NCI-H1436 treated with DMSO at 0.1 percent for 48 hours (cell line): ENCODE measurements around the gene CRP.
"Not testable (repeated sequence)": the region's sequence is repeated elsewhere in the genome, so short reads cannot be mapped to it uniquely, and the experiment has no call there.

ENCODE experiments used
- DNase-seq: peaks from one replicate; lab custom pipeline; 2025; lab: John Stamatoyannopoulos, UW

CRP gene, protein sequence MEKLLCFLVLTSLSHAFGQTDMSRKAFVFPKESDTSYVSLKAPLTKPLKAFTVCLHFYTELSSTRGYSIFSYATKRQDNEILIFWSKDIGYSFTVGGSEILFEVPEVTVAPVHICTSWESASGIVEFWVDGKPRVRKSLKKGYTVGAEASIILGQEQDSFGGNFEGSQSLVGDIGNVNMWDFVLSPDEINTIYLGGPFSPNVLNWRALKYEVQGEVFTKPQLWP

DNA sequence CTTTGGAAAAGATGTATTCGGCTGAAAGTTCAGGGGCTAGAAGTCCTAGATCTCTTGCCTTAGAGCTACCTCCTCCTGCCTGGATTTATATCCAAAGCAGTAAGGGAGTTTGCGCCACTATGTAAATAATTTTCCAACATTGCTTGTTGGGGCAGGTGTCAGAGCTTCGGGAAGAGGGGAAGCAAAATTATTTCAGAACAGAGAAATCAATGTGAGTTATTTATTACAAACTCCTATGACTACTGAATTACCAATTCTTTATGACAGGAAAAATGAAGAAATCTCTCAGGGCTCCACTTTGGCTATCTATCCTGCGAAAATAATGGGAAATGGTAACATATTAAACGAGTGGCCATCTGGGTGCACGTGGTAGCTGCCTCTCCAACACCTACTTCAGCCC is at the start of gene CRP:
CRP (minus strand) TSS at position 61 of the 400 bp plus-strand sequence. CDS start 104 bp downstream, outside the sequence.
- DNase-seq: no peak

DNA sequence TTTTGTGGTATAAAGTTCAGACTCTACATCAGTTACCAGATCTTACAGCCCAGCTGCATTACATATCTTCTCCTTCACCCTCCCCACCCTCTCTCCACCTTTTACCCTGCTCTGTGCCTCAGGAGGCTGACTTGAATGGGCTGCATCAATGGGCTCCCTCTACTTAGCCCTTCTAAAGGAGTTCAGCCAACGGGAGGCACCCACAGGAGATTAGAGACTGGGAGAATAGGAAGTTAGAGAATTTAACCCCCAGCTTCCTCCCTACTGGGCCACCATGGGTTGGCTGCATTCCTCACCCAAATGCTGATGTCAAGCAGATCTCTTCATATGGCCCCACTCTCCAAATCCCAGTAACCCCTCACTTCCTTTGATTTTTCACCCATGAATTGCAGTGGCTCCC is 49.3 kb upstream of the CRP start:
- no peak for DNase-seq

DNA sequence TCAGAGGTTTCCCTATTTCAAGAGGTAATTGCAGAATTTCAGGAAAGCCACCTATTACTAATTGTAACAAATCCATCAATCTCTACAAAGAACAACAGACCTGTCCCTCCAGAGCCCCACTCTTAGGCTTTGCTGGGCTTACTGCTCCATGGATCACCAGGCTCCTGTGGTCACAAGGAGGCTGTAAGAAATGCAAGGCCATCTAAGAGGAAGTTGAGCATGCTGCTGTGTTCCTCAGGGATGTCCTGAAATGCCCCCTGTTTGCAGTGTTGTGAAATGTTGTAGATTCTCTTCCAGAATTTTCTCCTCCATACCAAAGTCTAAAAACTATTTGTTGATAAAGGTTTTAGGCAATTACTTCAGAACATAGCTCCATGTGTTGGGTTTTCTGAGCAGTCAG is 42.0 kb upstream of the CRP start:
- no peak for DNase-seq

DNA sequence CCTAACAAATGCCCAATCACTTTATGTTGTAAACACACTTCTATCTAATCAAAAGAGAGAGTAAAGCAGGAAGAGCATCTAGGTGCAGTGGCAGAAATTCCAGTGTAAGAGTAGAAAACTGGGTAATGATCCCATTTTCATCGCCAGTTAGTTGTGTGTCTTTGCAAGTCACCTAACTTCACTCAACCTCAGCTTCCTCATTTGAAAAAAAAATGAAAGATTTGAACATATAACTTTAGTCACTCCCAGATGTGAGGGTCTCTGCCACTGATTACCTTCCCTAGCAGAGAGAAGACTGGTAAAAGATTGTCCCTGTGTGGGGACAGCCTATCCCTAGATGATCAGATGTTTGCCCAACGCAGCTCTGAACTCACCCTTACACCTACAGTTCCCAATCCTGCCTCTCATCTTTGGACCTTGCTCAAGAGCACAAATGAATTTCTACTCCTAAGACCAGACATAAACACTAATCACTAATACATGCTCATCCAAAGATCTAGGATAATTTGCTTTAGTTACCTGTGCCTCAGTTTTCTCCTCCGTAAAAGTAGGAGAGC is 41.1 kb upstream of the CRP start:
- DNase-seq: no peak

DNA sequence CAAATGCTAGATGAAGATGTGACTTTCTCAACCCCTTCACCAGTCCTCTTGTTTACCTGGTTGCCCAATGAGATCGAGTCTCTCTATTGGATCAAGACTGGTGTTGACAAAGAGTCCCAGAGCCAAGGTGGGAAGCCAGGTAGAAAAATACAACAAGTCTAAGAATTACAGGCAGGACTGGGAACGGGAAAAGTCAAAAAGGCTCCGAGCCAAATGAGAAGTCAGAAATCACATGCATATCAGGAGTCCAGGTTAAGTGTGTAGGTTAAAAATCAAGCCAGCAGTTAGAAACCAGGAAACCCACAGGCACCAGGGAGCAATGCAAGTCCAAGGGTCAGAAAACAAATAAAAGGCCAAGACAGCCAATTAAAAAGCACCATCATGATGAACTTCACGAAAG is 39.0 kb upstream of the CRP start:
- no peak for DNase-seq

DNA sequence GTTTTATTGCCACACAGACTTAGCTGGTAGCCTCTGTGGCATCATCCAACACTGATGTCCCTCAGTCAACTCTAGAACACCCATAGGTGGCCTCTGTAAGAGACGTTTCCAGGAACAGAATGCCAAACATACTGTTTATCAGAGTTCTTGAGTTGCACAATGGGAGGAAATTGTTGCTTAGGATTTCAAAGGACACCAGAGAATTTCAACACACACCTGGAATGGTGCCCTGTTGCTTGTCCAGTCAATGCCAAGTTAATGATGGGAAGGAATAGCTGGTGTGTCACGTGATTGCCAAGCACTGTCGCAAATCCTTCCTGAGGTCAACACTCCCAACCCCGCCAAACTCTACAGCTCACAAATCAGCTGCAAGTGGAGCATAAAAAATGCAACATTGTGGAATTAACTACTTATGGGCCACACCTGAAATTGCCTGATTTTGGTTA is 37.8 kb upstream of the CRP start:
- DNase-seq: no peak

DNA sequence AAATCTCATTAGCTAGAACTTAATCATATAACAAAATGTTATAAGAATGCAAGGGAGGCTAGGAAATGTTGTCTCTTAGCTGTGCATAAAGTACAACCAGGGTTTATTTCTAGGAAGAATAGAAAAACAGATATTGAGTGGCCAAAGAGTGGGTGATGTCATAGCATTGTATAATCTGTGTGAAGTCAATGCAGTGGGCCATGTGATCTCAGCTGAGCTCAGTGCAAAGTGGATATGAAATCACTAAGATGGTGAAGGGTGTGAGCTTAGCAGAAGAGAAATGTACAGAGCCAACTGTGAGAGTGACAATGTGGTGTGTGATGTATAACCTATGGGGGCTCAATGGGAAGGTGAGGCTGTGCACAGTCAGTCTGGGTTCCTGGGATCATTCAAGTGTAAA is 36.6 kb upstream of the CRP start:
- DNase-seq: no peak

DNA sequence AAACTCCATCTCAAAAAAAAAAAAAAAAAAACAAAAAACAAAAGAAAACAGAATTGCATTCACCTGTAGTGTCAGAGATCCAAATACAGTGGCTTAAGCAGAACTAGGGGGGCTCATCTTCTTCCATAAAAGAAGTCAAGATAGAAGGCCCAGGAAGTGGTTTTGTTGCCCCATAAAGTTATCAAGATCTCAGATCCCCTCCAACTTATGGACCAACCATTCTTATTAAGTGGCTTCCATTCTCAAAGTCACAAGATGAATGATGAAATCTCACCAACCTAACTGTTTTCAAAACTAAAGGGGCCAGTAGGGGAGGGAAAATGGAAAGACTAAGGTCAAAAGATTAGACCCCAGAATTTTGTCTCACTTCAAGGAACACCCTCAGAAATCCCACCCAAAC is 36.2 kb upstream of the CRP start:
- no peak for DNase-seq

DNA sequence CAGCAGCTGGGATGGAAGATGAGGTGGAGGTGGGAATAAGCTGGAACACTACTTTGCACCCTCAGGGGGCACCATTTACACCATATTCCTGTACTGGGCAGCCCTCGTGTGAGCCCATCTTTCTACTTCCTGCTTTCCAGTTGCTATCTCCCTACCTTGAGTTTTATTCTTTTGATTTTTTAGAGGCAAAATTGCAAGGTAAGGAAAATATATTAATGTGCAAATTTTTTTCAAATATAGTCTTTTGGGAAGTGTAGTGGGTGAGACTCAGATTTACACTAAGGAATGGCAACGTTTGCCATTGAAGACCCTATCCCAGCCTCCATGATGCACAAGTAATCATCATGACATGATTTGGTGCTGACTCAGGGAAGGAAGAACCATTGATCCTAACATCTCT is 35.2 kb upstream of the CRP start:
- no peak for DNase-seq

DNA sequence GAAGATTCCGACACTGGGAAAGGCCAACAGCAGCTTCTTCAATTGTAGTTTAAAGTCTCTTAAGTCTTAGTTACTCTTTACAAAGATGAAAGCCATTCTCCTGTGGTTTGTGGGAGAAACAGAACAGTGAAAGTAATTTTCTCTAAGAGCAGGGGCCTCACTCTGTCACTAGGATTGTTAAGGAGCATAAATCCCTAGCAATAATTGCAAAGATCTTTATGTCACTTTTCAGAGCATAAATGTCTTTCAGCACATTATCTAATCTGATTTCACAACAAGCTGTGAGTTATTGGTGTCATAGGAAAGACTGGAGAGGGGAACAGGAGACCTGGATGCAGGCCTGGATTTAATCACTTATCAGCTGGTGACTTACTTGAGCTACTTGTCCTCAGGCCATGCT is 34.0 kb upstream of the CRP start:
- no peak for DNase-seq

DNA sequence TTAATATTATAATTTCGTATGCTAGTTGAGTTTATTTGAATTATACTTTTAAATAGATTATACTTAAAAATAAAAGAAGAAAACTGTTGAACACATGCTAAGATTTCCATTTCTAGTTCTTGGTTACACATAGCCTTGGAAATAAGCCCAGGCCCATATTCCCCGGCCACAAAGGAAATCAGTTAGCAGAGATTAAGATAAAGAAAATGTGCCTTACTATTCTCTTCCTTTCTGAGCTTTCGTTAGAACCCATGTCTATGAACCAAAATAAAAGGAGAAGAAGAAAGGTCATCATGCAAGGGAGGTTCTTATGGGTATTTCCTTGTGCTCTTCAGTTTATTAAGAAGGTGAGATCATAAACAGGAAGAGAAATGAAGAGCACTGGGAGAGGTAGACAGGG is 32.3 kb upstream of the CRP start:
- no peak for DNase-seq

DNA sequence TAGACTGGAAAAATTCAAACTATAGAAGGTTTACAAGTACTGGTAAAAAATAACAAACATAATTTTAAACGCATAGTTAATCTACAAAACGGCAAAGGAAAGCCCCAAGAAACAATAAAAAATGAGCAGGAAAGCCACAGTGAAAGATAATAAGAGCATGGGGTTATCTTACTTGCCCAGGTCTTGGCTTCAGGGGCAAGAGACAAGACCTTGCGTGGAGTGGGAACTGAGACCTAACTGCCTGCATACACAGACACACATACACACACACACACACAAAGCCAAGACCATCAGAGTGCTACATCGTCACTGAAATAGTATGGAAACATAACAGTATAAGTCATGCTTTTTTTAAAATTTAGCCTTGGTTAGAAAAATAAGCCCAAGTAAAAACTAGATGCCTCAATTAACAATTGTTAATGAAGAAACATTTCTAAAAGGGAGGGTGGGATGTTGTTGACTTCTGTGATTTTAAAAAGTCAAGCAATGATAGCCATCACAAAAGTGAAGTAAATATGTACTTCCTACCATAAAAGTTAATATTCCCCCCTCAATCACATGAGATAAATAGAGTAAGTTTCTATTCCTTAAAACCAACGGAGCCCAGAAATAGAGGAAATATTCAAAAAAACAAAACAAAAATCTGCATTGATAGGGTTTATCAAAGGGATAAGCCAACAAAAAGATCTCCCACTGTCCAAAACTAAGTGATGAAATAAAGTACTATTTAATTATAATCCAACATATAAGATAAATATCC is 29.4 kb upstream of the CRP start:
- DNase-seq: no peak

DNA sequence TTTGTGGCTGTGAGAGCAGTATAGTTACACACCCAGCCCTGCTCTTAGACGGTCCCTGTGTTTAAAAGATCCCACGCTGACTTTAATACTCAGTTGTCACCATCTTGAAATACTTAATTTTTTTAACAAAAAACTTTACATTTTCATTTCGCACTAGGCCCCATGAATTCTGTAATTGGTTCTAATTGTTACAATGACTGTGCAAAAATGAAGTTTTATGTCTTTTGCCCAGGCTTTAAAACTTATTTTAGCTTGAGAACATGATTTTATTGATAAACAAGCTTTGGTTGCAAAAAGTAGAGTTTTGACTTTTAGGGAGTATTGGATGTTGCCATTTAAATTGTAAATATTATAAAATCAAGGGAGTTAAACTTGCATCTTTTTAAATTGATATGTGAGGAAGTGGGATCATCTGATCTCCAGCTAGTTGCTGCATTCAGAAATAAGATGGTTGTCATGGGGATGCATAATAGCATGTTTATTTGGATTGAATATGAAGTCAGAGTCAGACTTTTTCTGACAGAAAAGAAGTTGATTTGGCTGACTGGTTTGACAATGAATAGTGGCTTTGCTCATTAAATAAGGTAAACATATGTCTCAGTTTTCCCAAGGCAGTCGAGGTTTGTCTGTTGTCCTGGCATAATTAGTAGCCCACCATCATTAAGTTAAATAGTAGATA is 23.0 kb upstream of the CRP start:
- no peak for DNase-seq

DNA sequence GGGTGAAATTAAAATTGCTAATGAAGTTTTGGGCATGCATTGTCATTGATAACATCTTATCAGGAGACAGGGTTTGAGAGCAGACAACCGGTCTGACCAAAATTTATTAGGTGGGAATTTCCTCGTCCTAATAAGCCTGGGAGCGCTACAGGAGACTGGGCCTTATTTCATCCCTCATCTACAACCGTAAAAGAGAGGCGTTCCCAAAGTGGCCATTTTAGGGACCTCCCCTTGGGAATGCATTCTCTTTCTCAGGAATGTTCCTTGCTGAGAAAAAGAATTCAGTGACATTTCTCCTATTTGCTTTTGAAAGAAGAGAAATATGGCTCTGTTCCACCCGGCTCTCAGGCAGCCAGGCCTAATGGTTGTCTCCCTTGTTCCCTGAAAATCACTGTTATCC is 8.8 kb upstream of the CRP start:
- not testable (repeated sequence) for DNase-seq

DNA sequence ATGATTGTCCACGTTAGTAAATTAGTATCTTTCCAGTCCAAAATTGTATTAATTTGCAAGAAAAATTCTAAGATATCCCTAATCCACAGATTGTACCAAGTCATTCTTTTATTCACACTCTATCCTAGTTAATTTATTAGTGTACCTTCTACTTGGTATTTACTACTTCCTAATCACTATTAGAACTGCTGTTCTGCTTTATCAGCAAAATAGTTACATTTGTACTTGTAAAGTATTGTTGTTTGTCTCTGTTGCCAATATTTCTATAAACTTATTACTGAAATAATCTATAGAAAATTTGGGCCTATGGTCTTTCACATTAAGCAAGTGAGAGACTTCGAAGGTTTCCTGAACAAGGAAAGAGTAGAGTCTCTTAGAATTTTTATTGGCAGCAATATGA is 5.6 kb upstream of the CRP start:
- no peak for DNase-seq

DNA sequence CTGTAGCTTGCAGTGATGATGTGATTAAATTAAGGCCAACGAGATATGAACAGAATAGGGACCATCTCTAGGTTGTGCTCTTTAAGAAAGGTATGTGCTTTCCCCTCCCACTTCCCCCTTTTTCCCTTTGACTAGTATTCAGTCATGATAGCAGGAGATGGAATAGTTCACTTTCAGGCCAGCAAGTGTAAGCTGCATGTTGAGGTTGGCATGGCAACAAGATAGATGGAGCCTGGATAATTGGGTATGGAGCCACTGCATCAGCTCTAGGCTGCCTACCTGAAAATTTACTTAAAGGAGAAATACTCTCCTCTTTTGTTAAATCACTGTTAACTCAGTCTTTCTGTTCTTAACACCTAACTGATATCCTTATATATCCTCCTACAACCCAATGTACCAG is 1.5 kb upstream of the CRP start:
- DNase-seq: no peak

DNA sequence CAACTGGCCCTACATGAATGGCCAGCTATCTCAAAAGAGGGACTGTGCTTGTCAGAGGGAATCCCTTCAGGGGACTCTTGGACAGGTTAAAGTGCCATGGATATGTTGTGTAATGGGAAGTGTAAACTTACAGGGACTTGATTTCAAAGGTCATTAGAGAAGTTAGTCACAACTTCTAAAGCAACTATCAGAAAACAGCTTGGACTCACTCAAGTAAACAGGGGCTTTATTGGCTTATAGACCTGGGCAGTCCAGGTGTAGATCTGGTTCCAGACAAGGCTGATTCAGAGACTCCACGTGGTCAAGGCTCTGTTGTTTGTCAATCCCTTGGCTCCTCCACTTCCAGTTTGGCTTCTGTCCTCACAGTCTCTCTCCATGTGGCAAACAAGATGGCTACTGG is 2.3 kb downstream of the CRP start:
- no peak for DNase-seq

DNA sequence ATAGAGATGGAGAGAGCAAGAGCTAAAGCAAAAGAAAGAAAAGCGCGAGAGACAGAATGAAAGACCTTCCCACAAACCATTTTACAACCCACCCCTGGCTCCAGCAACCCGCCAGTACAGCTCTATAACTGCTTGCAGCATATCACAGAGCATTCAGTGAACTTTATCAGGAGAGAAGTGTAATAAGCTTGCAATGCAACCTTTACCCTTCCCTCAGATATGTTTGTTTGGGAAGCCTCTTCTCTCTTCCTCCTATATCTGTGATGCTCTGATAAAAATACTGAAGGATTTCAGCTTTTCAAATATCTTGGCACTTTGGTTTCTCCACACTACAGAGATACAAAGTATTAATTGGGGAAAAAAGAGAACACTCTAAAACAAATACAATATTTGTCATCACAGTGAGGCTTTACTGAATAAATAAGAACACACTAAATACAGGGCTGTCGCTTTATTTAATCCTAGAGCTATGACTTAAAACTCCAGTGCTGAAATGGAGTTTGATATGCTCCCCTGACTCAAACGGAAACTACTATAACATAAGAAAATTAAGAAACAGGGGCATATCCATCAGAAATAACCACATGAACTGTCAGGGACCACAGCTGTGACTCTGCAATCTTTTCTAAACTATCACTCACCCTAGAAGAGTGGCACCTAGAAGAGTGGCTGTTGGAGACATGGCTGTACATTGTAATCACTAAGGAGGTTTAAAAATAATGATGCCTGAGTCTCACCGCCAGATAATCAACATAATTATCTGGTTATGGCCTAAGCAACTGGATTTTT is 6.7 kb downstream of the CRP start:
- no peak for DNase-seq

DNA sequence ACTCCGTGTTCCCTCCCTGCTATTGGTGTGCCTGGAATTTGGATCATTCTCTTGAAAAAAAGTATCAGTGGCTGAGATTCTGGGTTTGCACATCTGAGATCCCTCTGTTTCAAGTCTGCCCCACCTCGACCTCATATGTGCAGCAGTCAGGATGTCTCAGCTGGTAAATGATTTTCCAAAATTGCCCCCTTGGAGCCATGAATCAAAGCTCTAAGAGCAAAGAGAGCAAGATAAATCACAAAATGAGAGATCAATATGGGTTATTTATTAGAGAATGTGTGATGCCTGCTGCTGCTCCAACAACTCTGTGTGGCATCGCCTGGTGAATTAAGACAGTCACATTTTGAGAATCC is 8.5 kb downstream of the CRP start:
- no peak for DNase-seq

DNA sequence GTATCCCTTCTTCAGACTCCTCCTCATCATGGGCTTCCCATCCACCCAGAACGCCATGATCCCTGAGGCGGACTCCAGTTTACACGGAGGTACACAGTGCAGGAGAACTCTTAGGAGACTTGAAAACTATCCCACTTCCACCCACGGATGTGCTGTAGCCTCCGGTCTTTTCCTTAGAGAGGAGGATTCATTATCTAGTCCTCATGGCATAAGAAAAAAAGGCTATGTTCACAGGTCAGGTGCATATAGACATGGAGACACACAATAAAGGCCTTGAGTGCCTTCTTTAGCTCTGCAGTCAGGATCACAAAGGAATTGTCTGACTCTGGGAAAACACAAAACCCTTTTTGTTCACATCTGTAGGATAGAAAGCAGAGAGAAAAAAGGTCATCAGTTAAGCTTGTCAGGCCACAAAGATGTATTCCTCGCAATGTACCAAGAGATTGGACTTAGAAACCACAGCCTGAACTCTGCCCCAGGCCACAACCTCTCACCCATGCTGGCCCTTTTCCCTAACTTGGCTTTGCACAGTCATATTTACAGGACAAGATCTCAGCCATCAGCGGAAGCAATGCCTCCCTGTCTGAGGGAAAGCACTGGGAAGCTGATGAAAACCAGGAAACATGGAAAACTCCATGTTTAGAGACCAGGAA is 9.0 kb downstream of the CRP start:
- no peak for DNase-seq

DNA sequence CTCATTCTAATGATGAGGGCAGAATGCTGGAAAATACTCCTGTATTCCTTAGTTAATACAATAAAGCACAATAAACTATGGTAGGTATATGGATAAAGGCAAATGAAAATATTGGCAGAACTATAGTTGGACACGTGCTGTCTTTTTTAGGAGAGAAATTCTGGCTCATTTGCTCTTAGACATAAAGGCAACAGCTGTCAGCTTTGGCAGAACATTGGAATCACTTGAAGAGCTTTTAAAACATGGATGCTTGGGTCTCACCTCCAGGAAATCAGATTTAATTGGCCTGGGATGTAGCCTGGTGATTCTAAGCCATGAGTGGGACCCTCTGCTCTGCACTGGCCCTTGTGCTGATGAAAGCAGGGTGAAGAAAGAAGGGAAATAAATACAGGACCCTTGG is 9.9 kb downstream of the CRP start:
- DNase-seq: no peak

DNA sequence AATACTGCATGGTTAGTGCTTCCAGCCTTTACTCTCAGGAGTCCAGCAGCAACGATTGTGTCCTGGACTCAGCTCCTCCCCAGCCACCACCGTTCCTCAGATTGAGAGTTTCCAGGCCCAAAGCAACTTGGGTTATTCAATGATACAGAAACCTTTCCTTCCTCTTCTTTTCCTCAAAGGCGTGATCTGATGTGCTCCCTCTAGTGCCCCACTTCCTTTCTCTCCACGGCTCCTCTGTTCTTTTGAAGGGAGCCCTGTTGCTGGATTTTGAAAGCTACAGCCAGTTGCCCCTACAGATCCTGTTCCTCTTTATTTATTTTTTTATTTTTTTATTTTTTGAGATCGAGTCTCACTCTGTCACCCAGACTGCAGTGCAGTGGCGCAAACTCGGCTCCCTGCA is 14.1 kb downstream of the CRP start:
- no peak for DNase-seq
